ENCODE measurements around the gene TOP2A. TPM values are rescaled to one million over a fixed set of nuclear protein-coding genes. Genes with fewer than 3 reads are reported as not detected.
"Not testable (repeated sequence)": the region's sequence is repeated elsewhere in the genome, so short reads cannot be mapped to it uniquely, and the experiment has no call there.

TOP2A gene
- total RNA-seq, 4 donors from 2014 or later: 11.8 to 32.2 (median 16.5) TPM

- TF ChIP-seq CTCF (IDR thresholded peaks at IDR 0.05) (no peak), POLR2A (IDR thresholded peaks at IDR 0.05) (no peak)
- Histone ChIP-seq H3K36me3 (no peaks in the 10 kb centered on the region), H3K9me3 (no peaks in the 10 kb centered on the region), H3K4me1 (no peaks in the 10 kb centered on the region), H3K4me3 (no peak overlapping the region), H3K27ac (no peak overlapping the region), H3K27me3 (no peaks in the 10 kb centered on the region)
- no peak for DNase-seq
These were observed 46.3 kb downstream of the TOP2A start for GRCh38 chr17:40371261-40371929.

- Histone ChIP-seq H3K36me3 (no peaks in the 10 kb centered on the region), H3K27ac (no peak overlapping the region), H3K4me3 (no peak overlapping the region), H3K4me1 (no peaks in the 10 kb centered on the region), H3K9me3 (no peaks in the 10 kb centered on the region), H3K27me3 (no peaks in the 10 kb centered on the region)
- no peak for DNase-seq
- no peak for TF ChIP-seq CTCF (IDR thresholded peaks at IDR 0.05)
- TF ChIP-seq POLR2A (IDR thresholded peaks at IDR 0.05): no peak
These were observed 47.8 kb downstream of the TOP2A start for GRCh38 chr17:40369923-40370322.

- not testable (repeated sequence) for H3K27ac ChIP-seq, H3K4me1 ChIP-seq, H3K27me3 ChIP-seq, DNase-seq, H3K36me3 ChIP-seq, H3K4me3 ChIP-seq, H3K9me3 ChIP-seq
These were observed 50.0 kb downstream of the TOP2A start for GRCh38 chr17:40367728-40368127.

GRCh38 chr17:40366861-40367518, 50.7 kb downstream of the TOP2A start:
- DNase-seq: no peak
- no peak overlapping the region for H3K4me3 ChIP-seq

GRCh38 chr17:40366076-40366860, 51.4 kb downstream of the TOP2A start:
- DNase-seq: no peak
- Histone ChIP-seq H3K9me3 (no peaks in the 10 kb centered on the region), H3K4me3 (no peak overlapping the region), H3K27ac (no peak overlapping the region), H3K27me3 (no peaks in the 10 kb centered on the region), H3K36me3 (no peaks in the 10 kb centered on the region), H3K4me1 (peaks cover 0 to 17% (median 6%) of the 10 kb centered on the region in 4 donors)
- TF ChIP-seq POLR2A (IDR thresholded peaks at IDR 0.05) (no peak), CTCF (IDR thresholded peaks at IDR 0.05) (no peak)

More at GRCh38 chr17:40366861-40367518, 50.7 kb downstream of the TOP2A start:
- no peaks in the 10 kb centered on the region for H3K36me3 ChIP-seq
- no peak overlapping the region for H3K27ac ChIP-seq
- no peaks in the 10 kb centered on the region for H3K9me3 ChIP-seq
- no peak for TF ChIP-seq POLR2A (IDR thresholded peaks at IDR 0.05)
- no peak for TF ChIP-seq CTCF (IDR thresholded peaks at IDR 0.05)
- no peaks in the 10 kb centered on the region for H3K27me3 ChIP-seq
- peaks cover 0 to 17% (median 6%) of the 10 kb centered on the region in 4 donors for H3K4me1 ChIP-seq

- TF ChIP-seq POLR2A (IDR thresholded peaks at IDR 0.05): no peak
- TF ChIP-seq CTCF (IDR thresholded peaks at IDR 0.05): no peak
- Histone ChIP-seq H3K27me3 (no peaks in the 10 kb centered on the region), H3K9me3 (no peaks in the 10 kb centered on the region), H3K36me3 (no peaks in the 10 kb centered on the region), H3K27ac (no peak overlapping the region), H3K4me3 (peak overlapping the region in 1 of 4 donors; percentile 68), H3K4me1 (peaks cover 0 to 17% (median 6%) of the 10 kb centered on the region in 4 donors)
- no peak for DNase-seq
These were observed 52.8 kb downstream of the TOP2A start for GRCh38 chr17:40364906-40365305.
